HG03103 (cell line): ENCODE data around the gene SDK2.

Experiments used
- ATAC-seq: cut with Tn5 transposase; IDR thresholded peaks from one replicate; pipeline ENCODE4 v1.9.1; 2021; ENCODE audit warnings: low read depth; ENCODE audit not compliant: unreplicated experiment

The SDK2 gene

DNA sequence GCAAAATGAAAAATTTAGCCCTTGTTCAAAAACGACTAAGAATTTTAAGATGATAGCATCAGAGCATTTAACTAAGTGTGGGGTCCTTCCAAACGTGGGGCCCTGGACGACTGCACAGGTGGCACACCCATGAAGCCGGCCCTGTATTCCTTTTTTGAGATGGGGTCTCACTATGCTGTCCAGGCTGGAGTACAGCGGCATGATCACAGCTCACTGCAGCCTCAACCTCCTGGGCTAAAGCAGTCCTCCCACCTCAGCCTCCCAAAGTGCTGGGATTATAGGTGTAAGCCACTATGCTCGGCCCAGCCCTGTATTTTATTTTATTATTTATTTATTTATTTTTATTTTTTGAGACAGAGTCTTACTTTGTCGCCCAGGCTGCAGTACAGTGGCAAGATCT is 241.8 kb downstream of the SDK2 start:
- no peak for ATAC-seq

DNA sequence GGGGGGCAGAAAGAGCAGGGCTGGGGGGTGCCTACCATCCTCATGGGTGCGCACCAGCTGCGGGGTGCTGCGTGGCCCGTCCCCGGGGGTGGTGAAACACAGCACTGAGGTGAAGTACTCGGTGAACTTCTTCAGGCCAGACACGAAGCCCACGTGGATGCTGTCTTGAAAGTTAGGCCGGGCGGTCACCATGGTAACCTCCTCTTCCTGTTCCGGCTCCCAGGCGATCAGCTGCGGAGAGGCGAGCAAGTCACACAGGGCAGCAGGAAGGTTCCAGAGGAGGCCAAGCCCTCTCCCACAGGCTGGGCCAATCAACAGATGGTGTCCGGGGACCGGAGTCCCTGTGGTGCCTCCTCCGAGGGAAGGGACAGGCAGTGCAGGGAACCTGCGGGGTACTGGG is 242.3 kb downstream of the SDK2 start:
- no peak for ATAC-seq

DNA sequence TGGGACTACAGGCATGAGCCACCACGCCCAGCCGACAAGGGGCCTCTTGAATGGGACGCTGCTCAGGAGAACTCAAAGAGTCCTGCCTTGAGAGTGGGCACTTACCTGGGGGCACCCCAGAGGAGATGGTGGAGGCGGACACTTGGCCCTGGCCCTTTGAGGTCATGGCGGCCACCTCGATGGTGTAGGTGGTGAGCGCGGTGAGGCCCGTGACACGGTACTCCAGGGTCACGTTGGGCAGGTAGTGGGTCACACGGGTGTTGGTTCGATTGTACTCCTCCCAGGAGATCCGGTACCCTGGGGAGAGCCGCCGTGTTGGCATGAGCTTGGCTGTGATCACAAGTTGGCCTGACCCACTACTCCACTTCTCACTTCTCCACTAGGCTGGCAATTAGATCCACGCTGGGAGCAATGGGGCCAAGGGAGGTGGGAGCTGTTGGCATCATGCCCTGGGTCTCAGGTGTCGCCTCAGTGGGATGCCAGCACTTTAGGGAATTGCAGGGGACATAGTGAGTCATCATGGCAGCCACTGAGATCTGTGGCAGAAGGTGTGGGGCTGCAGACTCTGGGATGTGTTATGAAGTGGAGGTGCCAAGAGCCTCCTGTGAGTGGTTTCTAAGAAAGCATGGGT is 243.2 kb downstream of the SDK2 start:
- ATAC-seq, result no peak

DNA sequence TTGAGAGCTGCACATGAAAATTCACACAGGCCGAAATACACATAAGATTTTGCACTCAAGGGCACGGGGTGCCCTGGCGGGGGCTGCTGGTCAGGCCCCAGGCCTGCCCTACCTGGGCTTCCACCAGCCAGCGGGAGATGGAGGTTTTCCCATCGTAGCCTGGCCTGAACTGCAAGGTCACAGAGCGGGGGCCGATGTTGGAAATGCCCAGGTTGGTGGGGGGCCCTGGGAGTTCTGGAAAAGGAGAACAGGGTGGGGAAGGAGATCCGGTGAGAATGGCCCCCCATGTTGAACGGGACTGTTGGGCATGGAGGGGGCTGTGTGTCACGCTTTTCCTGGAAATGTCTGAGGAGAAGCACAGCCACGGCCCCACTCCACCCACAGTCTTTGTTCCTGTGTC is 245.2 kb downstream of the SDK2 start:
- ATAC-seq, result no peak

DNA sequence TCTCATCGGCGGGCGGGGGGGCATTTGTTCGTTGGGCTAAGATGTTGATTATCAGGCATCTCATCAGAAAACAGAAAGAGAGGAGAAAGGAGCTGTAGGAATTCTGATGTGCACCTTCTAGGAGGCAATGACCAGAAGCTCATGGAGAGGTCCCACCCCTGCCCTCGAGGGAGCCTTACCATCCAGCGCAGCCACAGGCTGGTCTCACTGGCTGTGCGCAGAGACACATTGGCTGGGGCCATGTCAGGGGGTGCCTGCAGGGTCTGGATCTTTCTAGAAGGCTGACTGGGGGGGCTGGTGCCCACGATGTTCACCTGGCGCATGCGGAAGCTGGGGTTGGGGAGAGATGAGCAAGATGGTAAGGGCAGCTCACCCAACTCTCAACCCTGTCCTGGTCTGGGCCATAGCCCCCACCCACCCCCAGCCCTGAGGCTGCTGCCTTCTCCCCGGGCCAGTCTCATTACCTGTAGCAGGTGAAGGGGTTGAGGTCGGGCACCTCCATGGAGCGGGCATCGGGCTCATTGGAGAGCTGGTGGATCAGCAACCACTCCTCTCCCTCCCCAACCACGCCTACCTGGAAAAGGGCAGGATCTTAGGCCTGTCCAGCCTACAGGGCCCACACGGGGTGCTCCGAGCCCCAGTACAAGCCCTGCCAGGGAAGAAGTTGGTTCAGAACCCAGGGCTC is 246.2 kb downstream of the SDK2 start:
- ATAC-seq, result no peak

DNA sequence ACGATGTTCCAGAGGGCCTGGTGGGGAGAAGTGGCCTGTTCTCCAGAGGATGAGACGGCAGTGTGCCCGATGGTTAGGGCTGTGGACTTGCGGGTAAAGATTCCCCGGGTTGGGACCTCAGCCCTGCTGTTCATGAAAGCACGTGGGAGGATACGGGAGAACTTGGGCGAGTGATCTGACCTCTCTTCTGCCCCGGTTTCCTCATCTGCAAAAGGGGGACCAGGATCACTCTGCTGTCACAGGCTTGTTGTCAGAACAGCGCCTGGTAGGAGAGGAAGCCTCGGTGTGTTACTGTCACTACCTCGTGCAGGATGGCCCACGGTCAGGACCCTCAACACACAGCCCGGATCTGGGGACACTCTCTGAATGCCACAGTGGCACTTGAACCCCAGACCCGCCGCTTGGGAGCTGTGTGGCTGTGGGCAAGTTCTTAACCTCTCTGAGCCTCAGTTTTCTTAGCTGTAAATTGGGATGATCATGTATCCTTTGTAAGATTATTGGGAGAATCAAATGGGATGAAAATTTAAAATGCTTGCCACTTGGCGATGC is 246.9 kb downstream of the SDK2 start:
- ATAC-seq, result no peak

DNA sequence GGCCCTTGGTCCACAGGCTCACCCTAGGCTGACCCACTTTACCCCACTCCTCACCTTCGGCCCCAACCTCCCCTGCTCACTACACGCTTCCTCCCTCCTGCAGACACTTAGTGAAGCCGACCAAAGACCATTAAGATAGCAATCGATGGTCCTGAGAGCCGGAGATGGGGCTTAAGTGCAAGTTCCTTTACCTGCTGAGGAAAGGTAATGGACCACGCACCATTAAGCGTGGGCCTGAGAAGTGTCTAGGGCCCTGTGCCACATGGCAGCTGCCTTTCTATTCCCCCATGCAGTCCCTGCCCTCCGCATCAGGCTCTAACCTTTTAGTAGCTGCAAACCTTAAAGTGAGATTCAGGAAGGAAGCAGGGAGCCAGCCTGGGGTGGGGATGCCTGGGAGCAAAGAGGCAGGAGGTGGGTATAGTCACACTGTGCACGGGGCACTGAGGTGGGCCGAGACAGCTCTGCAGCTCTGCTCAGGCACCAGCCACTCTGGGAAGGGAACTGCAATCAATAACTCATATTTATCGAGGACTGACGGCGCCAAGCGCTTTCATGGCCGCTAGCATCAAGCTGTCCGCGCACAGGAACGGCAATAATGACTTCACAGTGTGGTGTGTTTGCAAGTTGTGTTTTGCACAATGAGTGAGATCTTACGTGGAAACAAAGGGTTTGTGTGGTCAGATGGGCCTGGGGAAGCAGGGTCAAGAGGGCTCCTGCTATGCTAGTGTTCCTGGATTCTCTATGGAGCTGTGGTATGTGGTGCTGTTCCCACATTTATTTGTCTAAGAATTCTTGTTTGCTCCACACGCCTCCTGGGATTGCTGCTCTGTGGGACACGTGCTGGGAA is 247.6 kb downstream of the SDK2 start:
- no peak for ATAC-seq

DNA sequence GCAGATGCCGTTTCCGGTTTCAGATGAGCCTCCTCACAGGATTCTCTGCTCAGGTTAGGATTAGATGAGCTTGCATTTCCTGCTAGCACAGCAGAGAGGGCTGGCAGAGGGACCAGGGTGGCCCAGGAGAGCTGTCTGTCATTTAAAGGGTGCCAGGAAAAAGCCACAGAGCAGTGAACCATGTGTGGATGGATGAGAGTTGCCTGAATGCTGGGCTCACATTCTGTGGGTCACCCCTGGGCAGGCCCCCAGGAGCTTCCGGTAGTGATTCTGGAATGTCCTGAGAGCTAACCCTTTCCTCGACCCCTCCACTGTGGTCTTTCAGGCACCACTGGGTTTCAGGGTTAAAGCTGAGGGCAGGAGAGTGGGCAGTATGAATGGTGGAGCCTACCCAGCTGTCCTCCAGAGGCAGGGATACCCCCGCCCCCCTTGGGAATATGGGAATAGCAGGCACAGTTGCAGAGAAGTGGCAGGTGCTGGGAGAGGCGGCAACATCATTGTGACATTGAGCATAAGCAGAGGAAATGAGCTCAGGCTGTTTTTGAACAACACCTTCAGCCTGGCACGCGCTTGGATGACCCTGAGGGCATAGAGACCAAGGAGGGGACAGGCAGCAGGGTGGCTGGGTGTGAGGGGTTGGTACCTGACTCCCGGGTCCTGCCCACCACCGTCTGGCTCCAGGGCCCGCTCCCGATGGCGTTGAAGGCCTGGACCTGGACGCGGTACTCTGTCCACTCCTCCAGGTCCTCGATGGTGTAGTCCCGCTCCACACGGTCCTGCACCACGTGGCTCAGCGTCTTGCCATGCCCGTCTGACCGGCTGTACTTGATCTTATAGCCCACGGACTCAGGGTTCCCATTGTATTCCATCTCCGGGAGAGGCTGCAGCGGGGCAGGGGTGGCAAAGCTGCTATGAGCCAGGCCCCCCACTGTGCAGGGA is 249.5 kb downstream of the SDK2 start:
- no peak for ATAC-seq

DNA sequence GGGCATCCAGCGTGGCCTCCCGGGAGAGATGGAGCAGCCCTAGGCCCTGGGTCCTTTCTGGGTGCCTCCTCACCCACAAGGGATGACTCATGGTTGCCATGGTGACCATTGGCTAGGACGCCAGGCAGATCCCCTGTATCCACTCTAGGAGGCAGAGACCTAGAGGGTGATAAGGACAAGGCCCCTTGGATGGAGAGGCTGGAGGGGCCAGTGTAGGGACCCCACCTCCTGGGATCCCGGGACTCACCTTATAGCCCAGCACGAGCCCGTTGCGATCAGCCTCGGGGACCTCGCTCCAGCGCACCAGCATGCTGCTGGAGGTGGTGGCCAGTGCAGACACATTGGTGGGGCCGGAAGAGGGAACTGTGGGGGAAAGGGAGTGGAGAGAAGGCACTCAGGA is 250.3 kb downstream of the SDK2 start:
- no peak for ATAC-seq

DNA sequence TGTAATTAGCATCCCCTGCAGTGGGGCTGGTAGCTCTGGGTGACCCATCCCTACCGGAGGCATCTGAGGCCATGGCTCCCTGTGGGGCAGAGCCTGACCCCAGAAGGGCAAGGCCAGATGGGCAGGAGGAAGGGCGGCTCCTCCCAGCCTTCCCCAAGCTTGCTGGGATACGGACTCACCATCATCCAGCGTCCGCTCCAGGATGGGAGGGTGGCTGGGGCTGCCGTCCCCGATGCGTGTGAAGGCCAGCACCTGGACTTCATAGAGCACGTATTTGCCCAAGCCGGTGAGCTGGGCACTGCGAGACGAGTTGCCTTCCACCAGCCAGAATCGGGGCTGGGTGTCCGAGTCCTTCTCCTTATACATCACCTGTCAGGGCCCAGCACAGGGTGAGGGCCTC is 250.9 kb downstream of the SDK2 start:
- no peak for ATAC-seq

DNA sequence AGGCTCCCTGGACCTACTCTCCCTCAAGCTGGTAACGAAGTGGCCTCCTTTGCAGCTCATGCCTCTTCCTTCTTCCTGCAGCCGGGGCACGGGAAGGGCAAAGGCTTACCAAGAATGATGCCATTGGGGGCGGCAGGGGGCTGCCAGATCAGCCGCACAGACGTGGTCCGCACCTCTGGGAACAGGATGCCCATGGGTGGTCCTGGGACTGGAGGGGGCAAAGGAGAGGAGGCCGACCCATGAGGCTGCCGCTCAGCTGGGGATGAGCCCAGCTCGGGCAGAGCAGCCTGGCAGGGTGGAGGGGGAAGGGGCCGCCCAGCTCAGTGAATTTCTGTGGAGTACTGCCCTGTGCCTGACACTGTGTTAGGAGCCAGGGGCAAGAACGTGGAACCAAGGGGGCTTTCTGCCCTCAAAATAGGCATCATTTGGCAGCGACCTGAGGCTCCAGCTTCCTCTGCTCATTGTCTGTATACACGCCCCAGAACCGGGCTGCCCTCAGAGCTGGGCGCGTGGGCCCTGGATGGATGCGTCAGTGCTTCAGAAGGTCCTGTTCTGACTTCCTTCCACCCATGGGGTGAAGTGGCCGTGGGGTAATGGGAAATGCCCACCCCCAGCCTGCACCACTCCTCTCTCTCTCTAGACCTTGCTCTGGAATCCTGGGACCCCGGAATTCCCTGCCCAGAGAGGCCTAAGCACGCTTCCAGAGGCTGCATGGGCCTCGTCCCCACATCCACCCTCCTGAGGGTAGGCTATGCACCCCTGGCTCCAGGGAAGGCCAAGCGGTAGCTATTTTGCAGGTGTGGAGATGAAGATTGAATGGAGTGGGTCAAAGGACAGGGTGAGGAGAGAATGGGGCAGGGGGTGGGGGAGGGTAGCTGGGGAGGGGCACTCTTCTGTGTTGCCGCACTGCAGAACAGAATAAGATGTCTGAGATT is 252.6 kb downstream of the SDK2 start:
- no peak for ATAC-seq

DNA sequence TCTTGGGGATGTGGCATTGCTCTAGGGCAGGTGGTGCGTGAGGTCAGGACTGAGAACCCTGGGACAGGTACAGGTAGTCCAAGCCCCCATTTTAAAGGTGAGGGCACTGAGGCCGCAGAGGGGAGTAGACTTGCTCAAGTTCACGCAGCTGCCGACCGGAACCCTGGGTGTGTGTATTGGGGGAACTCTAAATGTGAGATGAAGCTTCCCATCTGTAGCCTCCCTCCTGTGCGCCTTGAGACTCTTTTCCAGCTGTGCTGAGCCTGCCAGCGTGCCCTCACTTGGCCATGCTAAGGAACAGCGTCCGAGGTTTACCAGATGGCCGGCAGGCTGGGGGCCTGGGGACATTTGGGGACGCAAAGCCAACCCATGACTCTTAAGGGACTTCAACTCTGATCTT is 253.4 kb downstream of the SDK2 start:
- ATAC-seq, result no peak

DNA sequence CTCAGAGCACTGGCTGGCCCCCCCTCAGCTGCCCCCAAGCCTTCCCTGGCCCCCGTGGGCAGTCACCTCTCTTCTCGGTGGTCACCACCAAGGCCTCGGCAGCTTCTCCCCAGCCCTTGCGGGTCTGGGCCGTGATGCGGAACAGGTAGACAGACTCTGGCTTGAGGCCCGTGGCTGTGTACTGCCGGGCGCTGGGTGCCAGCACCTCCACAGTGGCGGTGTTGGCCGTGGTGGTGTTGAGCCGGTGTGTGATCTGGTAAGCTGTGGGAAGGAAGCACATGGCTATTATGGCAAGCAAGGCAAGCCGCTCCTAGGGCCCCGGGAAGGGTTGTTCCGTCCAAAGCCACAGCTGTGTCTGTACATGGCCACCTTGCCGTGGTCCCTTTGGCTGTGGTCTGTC is 254.0 kb downstream of the SDK2 start:
- ATAC-seq, result no peak

DNA sequence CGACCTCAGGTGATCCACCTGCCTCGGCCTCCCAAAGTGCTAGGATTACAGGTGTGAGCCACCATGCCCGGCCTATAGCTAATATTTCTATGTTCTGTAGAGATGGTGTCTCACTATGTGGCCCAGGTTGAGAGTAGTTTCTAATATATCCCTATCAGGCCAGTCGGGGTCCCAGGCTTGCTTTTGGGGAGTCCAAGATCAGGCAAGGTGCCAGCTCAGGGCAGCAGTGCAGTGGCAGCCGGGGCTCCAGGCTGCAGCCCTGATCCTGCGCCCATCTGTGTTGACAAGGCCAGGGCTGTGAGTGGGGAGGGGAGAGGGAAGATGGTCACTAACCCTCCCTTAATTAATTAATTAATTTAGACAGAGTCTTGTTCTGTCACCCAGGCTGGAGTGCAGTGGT is 254.8 kb downstream of the SDK2 start:
- ATAC-seq, result no peak

DNA sequence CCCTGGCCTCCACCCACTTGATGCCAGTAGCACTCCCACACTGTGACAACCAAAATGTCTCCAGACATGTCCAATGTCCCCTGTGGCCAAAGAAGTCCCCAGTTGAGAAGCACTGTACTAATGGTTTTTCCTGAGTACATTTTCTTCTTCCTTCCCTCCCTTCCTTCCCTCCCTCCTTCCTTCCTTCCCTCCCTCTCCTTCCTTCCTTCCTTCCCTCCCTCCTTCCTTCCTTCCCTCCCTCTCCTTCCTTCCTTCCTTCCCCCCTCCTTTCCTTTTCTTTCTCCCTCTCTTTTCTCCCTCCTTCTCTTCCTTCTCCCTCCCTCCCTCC is 255.7 kb downstream of the SDK2 start:
- ATAC-seq, result no peak

DNA sequence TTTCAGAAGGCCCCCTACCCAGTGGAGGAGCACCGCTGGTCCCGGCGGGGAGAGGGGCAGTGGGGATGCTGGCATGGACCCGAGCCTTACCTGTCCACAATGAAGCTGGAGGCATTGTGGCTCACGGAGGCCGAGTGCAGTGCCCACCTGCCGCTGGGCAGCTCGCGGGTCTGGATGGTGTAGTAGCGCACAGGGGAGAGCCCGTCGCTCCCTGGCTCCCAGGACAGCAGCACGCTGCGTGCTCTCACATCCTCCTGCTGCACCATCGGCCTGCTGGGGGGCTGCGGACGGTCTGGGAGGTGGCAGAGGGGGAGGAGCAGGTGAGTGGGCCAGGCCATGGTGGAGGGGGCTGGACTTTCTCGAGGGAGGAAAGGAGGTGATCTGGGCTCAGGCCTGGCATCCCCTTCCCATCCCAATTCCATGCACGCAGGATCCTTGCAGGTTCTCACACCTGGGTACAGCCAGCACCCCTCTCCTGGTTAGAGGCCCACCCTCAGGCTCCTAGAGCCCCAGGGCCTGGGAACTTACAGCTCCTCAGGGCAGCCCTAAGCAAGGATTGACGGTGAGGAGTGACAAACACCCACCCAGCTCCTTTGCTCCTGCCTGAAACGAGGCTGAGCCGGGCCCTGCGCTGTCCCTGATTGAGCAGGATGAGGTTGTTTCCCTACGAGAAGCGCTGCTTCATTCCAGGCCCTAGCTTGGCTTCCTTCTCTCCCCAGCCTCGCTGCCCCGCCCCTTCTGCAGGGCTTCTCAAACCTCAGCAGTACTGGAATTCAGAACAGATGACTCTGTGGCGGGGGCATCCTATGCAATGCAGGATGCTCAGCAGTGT is 256.3 kb downstream of the SDK2 start:
- ATAC-seq, result no peak

DNA sequence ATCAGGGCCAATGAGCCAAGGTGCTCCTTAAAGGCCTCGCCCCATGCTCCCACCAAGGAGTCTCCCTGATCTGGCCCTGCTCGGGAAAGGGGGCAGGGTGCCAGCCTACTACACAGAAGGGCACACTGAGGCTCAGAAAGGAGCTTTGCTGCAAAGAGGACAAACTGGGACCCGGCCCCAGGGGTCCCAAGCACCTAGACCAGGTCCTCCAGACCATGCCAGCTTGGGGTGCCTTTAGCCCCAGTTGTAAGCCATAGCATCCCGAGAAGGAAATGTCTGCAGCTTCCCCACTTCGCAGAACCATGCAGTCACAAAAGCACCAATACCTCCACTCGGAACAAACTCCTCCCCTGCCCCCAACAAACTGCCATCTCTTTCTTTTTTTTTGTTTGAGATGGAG is 257.7 kb downstream of the SDK2 start:
- no peak for ATAC-seq

DNA sequence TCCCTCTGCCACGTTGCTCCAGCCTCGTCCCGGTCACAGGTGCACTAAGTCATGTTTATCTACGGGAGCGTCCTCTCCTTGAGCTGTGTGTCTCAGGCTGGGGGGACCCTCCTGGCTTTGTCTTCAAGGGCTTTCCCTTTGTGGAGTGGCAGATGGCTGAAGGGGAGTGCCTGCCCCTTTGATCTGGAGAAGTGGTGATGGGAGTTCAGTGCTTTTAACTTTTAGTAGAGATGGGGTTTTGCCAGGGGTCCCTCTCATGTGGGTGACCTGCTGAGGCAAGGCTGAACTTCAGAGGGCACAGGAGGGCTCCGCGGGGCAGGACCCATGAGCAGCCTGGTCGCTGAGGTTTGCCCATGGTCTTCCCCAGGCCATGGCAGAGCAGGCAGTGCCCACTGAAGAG is 259.3 kb downstream of the SDK2 start:
- ATAC-seq, result no peak
